IMR-90 (cell line): ENCODE data around the gene BPTF. TPM values are rescaled to one million over a fixed set of nuclear protein-coding genes. Genes with fewer than 3 reads are reported as not detected.

ENCODE experiments used
- ATAC-seq: fragments of 200-7000 bp; cut with Tn5 transposase; 2 replicates; pipeline ENCODE4 v1.9.1; 2020; ENCODE audit warnings: low read depth, mild to moderate bottlenecking, moderate library complexity
- Bru-seq: library from RNA; stranded (reverse); fragments of 400-500 nt; gene quantifications from one replicate; lab custom pipeline; 2021; lab: Mats Ljungman, UMichigan
- BruChase-seq, 2 experiments: library from RNA; stranded (reverse); fragments of 400-500 nt; gene quantifications; one replicate each; lab custom pipeline; 2021; lab: Mats Ljungman, UMichigan
- BruUV-seq: library from RNA; stranded (reverse); fragments of 400-500 nt; replicated peaks from 2 replicates; lab custom pipeline; 2021; lab: Mats Ljungman, UMichigan
- CTCF ChIA-PET: fragments of 300-600 bp; formaldehyde crosslinking; extraction: SDS; loops from one replicate; lab custom pipeline; 2021; ENCODE audit warnings: antibody characterized with exemption; lab: Yijun Ruan, JAX
- POLR2A ChIA-PET: fragments of 300-600 bp; sonication (Branson Sonifier 250); formaldehyde crosslinking; loops from one replicate; lab custom pipeline; 2022; ENCODE audit warnings: antibody characterized with exemption; ENCODE audit not compliant: unreplicated experiment; lab: Charles Lee
- DNase-seq: peaks from one replicate; pipeline ENCODE4 v3.0.0; 2013
- H2AFZ ChIP-seq: replicated peaks from 2 replicates; pipeline ENCODE3; 2013; ENCODE audit warnings: low read length, mild to moderate bottlenecking; ENCODE audit not compliant: poor library complexity
- H2AK5ac ChIP-seq: 2 replicates; pipeline ENCODE4 v1.6.1; 2013; ENCODE audit warnings: low read depth, low read length, inconsistent platforms
- H2AK9ac ChIP-seq: replicated peaks from 2 replicates; pipeline ENCODE3; 2013; ENCODE audit warnings: mild to moderate bottlenecking, low read depth, low read length, moderate library complexity; ENCODE audit not compliant: poor library complexity
- H2BK120ac ChIP-seq: 2 replicates; pipeline ENCODE4 v1.6.1; 2013; ENCODE audit warnings: low read depth, low read length, inconsistent platforms
- H2BK15ac ChIP-seq: 3 replicates; pipeline ENCODE4 v1.6.1; 2013; ENCODE audit warnings: low read depth, low read length, inconsistent platforms
- H2BK20ac ChIP-seq: 2 replicates; pipeline ENCODE4 v1.6.1; 2013; ENCODE audit warnings: low read depth, mild to moderate bottlenecking, inconsistent platforms, low read length, moderate library complexity
- H2BK5ac ChIP-seq: 2 replicates; pipeline ENCODE4 v1.6.1; 2013; ENCODE audit warnings: mild to moderate bottlenecking, low read depth, low read length, inconsistent platforms; ENCODE audit not compliant: poor library complexity, severe bottlenecking
- H3K14ac ChIP-seq: replicated peaks from 2 replicates; pipeline ENCODE4 v1.6.1; 2013; ENCODE audit warnings: low read depth, low read length, inconsistent platforms
- H3K18ac ChIP-seq: 2 replicates; pipeline ENCODE4 v1.6.1; 2013; ENCODE audit warnings: low read depth, low read length, control low read depth
- H3K23ac ChIP-seq: 2 replicates; pipeline ENCODE4 v1.6.1; 2013; ENCODE audit warnings: low read depth, low read length, inconsistent platforms
- H3K27ac ChIP-seq: 2 replicates; pipeline ENCODE4 v1.5.1; 2013; ENCODE audit warnings: mild to moderate bottlenecking, control low read depth, low read length; ENCODE audit not compliant: insufficient read depth
- H3K27me3 ChIP-seq: 2 replicates; pipeline ENCODE4 v1.6.1; 2013; ENCODE audit warnings: low read length; ENCODE audit not compliant: control insufficient read depth, insufficient read depth
- H3K36me3 ChIP-seq: 2 replicates; pipeline ENCODE4 v1.6.1; 2013; ENCODE audit warnings: low read length, mixed read lengths; ENCODE audit not compliant: control insufficient read depth, insufficient read depth
- H3K4ac ChIP-seq: 2 replicates; pipeline ENCODE4 v1.6.1; 2013; ENCODE audit warnings: low read depth, low read length, inconsistent platforms
- H3K4me1 ChIP-seq: 2 replicates; pipeline ENCODE4 v1.6.1; 2013; ENCODE audit warnings: low read length, mixed read lengths; ENCODE audit not compliant: control insufficient read depth, insufficient read depth
- H3K4me2 ChIP-seq: 2 replicates; pipeline ENCODE4 v1.6.1; 2013; ENCODE audit warnings: low read depth, mild to moderate bottlenecking, control low read depth, low read length, moderate library complexity
- H3K4me3 ChIP-seq: 2 replicates; pipeline ENCODE4 v1.5.1; 2013; ENCODE audit warnings: low read depth, mild to moderate bottlenecking, control low read depth, low read length, moderate library complexity; ENCODE audit not compliant: insufficient read depth
- H3K56ac ChIP-seq: 2 replicates; pipeline ENCODE4 v1.6.1; 2013; ENCODE audit warnings: low read length, inconsistent platforms; ENCODE audit not compliant: insufficient read depth; ENCODE audit errors: extremely low read depth
- H3K79me1 ChIP-seq, 2 experiments: 2 replicates each; pipeline ENCODE4 v1.6.1; 2013; ENCODE audit warnings: low read length in 2 of 2, inconsistent platforms in 1 of 2, low read depth in 1 of 2
- H3K9ac ChIP-seq: 2 replicates; pipeline ENCODE4 v1.6.1; 2013; ENCODE audit warnings: low read depth, low read length, control low read depth
- H3K9me1 ChIP-seq: 2 replicates; pipeline ENCODE4 v1.6.1; 2013; ENCODE audit warnings: low read length, inconsistent platforms; ENCODE audit not compliant: insufficient read depth
- H3K9me3 ChIP-seq: 2 replicates; pipeline ENCODE4 v1.6.1; 2013; ENCODE audit warnings: low read length; ENCODE audit not compliant: control insufficient read depth, insufficient read depth
- H4K20me1 ChIP-seq: 2 replicates; pipeline ENCODE4 v1.6.1; 2013; ENCODE audit warnings: low read length, inconsistent platforms; ENCODE audit not compliant: insufficient read depth
- H4K5ac ChIP-seq: 2 replicates; pipeline ENCODE4 v1.6.1; 2013; ENCODE audit warnings: mild to moderate bottlenecking, low read depth, low read length, control low read depth
- H4K8ac ChIP-seq, 2 experiments: 2 replicates each; pipeline ENCODE4 v1.6.1; 2013; ENCODE audit warnings: low read depth in 2 of 2, low read length in 2 of 2, control low read depth in 1 of 2, inconsistent platforms in 1 of 2
- H4K91ac ChIP-seq: 2 replicates; pipeline ENCODE4 v1.6.1; 2013; ENCODE audit warnings: low read depth, low read length, inconsistent platforms; ENCODE audit not compliant: insufficient read depth
- BHLHE40 ChIP-seq: fragments of 150-350 bp; IDR thresholded peaks from 2 replicates; pipeline ENCODE4 v1.6.1; 2016; ENCODE audit warnings: mild to moderate bottlenecking, low read depth, low read length
- CEBPB ChIP-seq: IDR thresholded peaks from 2 replicates; pipeline ENCODE4 v1.6.1; 2012; ENCODE audit warnings: low read depth, low read length, improper control_type of control experiment
- CTCF ChIP-seq: conservative IDR thresholded peaks from 2 replicates; pipeline ENCODE4 v1.5.1; 2012; ENCODE audit warnings: mild to moderate bottlenecking, low read depth, low read length, improper control_type of control experiment
- ELK1 ChIP-seq: fragments of 150-350 bp; IDR thresholded peaks from 2 replicates; pipeline ENCODE4 v1.6.1; 2016; ENCODE audit warnings: low read depth, mild to moderate bottlenecking, low read length, moderate library complexity, borderline replicate concordance
- FOS ChIP-seq: fragments of 150-350 bp; IDR thresholded peaks from 2 replicates; pipeline ENCODE4 v1.6.1; 2016; ENCODE audit warnings: low read depth, low read length
- MAFK ChIP-seq: IDR thresholded peaks from 2 replicates; pipeline ENCODE4 v1.6.1; 2012; ENCODE audit warnings: low read depth, low read length, improper control_type of control experiment
- MAZ ChIP-seq: IDR thresholded peaks from 2 replicates; pipeline ENCODE4 v1.6.1; 2012; ENCODE audit warnings: low read depth, mild to moderate bottlenecking, low read length, improper control_type of control experiment, moderate library complexity, borderline replicate concordance
- MXI1 ChIP-seq: IDR thresholded peaks from 2 replicates; pipeline ENCODE4 v1.6.1; 2012; ENCODE audit warnings: low read depth, mild to moderate bottlenecking, low read length, moderate library complexity, borderline replicate concordance
- POLR2A ChIP-seq: IDR thresholded peaks from 2 replicates; pipeline ENCODE4 v1.6.1; 2012; ENCODE audit warnings: mild to moderate bottlenecking, low read depth, low read length
- RAD21 ChIP-seq: IDR thresholded peaks from 2 replicates; pipeline ENCODE4 v1.6.1; 2012; ENCODE audit warnings: low read length, improper control_type of control experiment
- RFX5 ChIP-seq: IDR thresholded peaks from 2 replicates; pipeline ENCODE4 v1.8.0; 2012; ENCODE audit warnings: low read depth, mild to moderate bottlenecking, low read length, moderate library complexity
- SMC3 ChIP-seq: fragments of 150-350 bp; IDR thresholded peaks from 2 replicates; pipeline ENCODE4 v1.6.1; 2016; ENCODE audit warnings: low read depth, mild to moderate bottlenecking, antibody characterized with exemption, low read length, moderate library complexity
- WGBS, 2 experiments: methylation state at CpG; one replicate each; pipeline versions ENCODE4 v1.1.5 to v1.1.7; 2013; ENCODE audit warnings: missing lambda C conversion rate in 2 of 2; ENCODE audit not compliant: insufficient read length in 1 of 2; ENCODE audit errors: extremely low coverage in 2 of 2; 5-methylcytosine and 5-hydroxymethylcytosine counted together
- dilution Hi-C: fragments of 300-500 bp; cut with HindIII; formaldehyde crosslinking; loops from one replicate; pipeline ENCODE4 v1.14.3; 2018; ENCODE audit warnings: low sequenced_read_pairs; ENCODE audit not compliant: unreplicated experiment
- in situ Hi-C: fragments of 300-500 bp; cut with MboI; formaldehyde crosslinking; loops from 3 replicates; pipeline ENCODE4 v1.14.3; 2019; ENCODE audit warnings: low sequenced_read_pairs, inconsistent platforms, mixed read lengths
- intact Hi-C: fragments of 100-400 bp; cut with micrococcal nuclease; formaldehyde crosslinking; loops from 2 replicates; pipeline ENCODE4 v1.10.0; 2022
- long read RNA-seq: library from polyadenylated mRNA; unstranded; transcript quantifications from one replicate; pipeline ENCODE4 v2.0.0, GENCODE V29; 2021; ENCODE audit not compliant: unreplicated experiment
- polyA plus RNA-seq, 3 experiments: library from polyadenylated mRNA; depleted of rRNA; stranded (reverse); fragments of >200 nt; gene quantifications; 2 replicates each; pipeline ENCODE4 v1.2.3, GENCODE V29; 2012; ENCODE audit warnings: low replicate concordance in 1 of 3
- total RNA-seq: library from RNA; depleted of rRNA; stranded (reverse); fragments of >200 nt; gene quantifications from 2 replicates; pipeline ENCODE4 v1.2.3, GENCODE V29; 2012; rRNA removed

BPTF gene
- total RNA-seq, result 32.3 and 44.4 TPM in 2 replicates
- polyA plus RNA-seq (2012; rRNA removed), result 35.7 and 36.7 TPM in 2 replicates
- 9.4 and 16.5 TPM in 2 replicates for polyA plus RNA-seq (2012; cell fraction: cytosol; rRNA removed)
- 43.4 and 66.0 TPM in 2 replicates for polyA plus RNA-seq (2012; cell fraction: nucleus; rRNA removed; ENCODE audit: low replicate concordance)
- percentile 87 among the genes with signal in this experiment for Bru-seq, nascent RNA
- BruChase-seq, experiment 1, labeled RNA remaining after a 6-hour chase, result percentile 92 among the genes with signal in this experiment
- BruChase-seq, experiment 2, labeled RNA remaining after a 2-hour chase, result percentile 90 among the genes with signal in this experiment
- long read RNA-seq, partial matches to known transcripts, result 16 of 22 reads
- long read RNA-seq, other reads (novel, unspliced or antisense), result 6 of 22 reads

GRCh38 chr17:67824735-67825626, at the start of gene BPTF:
Gene BPTF, plus strand, starts transcription at chr17:67825503. Its CDS starts 222 bp downstream, at chr17:67825725.
- Histone ChIP-seq H3K36me3 (no peaks in the 10 kb centered on the region), H2BK5ac (peak within 1 kb of the TSS; percentile 99), H2AK5ac (peak within 1 kb of the TSS; percentile 84), H3K27ac (peak within 1 kb of the TSS; percentile 97), H4K91ac (peak within 1 kb of the TSS; percentile 81), H3K4me3 (peak within 1 kb of the TSS; percentile 97), H4K20me1 (peaks cover 16% of the 10 kb centered on the region), H3K18ac (peak within 1 kb of the TSS; percentile 84), H3K9me3 (no peaks in the 10 kb centered on the region), H3K27me3 (no peaks in the 10 kb centered on the region; the same call in 1 of the 2 replicates), H3K9ac (peak within 1 kb of the TSS; percentile 100), H4K8ac (peak within 1 kb of the TSS; percentile 12 to 99; a peak in 3 of 4 replicates), H3K14ac (peak within 1 kb of the TSS; percentile 90), H4K5ac (peak within 1 kb of the TSS; percentile 94), H3K4me2 (peak within 1 kb of the TSS; percentile 79), H2AK9ac (peak within 1 kb of the TSS; percentile 77), H2AFZ (peak within 1 kb of the TSS; percentile 96), H2BK20ac (no peak within 1 kb of the TSS), H3K4ac (peak within 1 kb of the TSS; percentile 89), H2BK15ac (0 out of 3 replicates have a peak within 1 kb of the TSS, but pooled peaks have one; percentile 13), H3K56ac (peak within 1 kb of the TSS; percentile 73; the same call in 1 of the 2 replicates), H3K9me1 (no peaks in the 10 kb centered on the region), H3K23ac (peak within 1 kb of the TSS; percentile 90), H3K79me1 (peaks cover 0 to 24% of the 10 kb centered on the region in 2 experiments; a peak in 2 of 4 replicates), H3K4me1 (0 out of 2 replicates have a peak, but pooled peaks cover 1% of the 10 kb centered on the region), H2BK120ac (peak within 1 kb of the TSS; percentile 61)
- no TSS peak for BruUV-seq
- ChIA-PET CTCF (interaction anchor here (0.6 to 1.1 kb wide), 3 partner anchors 10 to 114 kb away, joined by 3 read pairs; no protein-coding TSS in a partner anchor), POLR2A (interaction anchor here (0.5 to 0.6 kb wide), 2 partner anchors 10 to 178 kb away, joined by 3 to 10 read pairs; no protein-coding TSS in a partner anchor)
- 1% methylated on average over 42 of the region's 88 CpGs; no CpG with 5 or more reads in 1 of the 2 experiments for WGBS, 2 experiments
- dilution Hi-C loops, result no loop called here
- intact Hi-C loops, result loop anchor here (1.0 to 5.0 kb wide), 2 partner anchors 67 to 107 kb away; no protein-coding TSS in a partner anchor
- peak; percentile 94 for ATAC-seq
- DNase-seq, result peak; percentile 87
- in situ Hi-C loops, result no loop called here
- TF ChIP-seq POLR2A (peak; percentile 82), MXI1 (no peak), CTCF (peak; percentile 99), FOS (no peak; the same call in 1 of the 2 replicates), MAZ (peak; percentile 91), BHLHE40 (peak; percentile 96), CEBPB (no peak), RAD21 (peak; percentile 51), RFX5 (no peak), SMC3 (peak; percentile 56), MAFK (no peak), ELK1 (no peak)
